Measurements from ENCODE around the gene CMTM2. TPM values are rescaled to one million over a fixed set of nuclear protein-coding genes. Genes with fewer than 3 reads are reported as not detected.
"Not testable (repeated sequence)": the region's sequence is repeated elsewhere in the genome, so short reads cannot be mapped to it uniquely, and the experiment has no call there.

The CMTM2 gene
- total RNA-seq, 1 donor from 2014 or later: 3.1 TPM

DNA sequence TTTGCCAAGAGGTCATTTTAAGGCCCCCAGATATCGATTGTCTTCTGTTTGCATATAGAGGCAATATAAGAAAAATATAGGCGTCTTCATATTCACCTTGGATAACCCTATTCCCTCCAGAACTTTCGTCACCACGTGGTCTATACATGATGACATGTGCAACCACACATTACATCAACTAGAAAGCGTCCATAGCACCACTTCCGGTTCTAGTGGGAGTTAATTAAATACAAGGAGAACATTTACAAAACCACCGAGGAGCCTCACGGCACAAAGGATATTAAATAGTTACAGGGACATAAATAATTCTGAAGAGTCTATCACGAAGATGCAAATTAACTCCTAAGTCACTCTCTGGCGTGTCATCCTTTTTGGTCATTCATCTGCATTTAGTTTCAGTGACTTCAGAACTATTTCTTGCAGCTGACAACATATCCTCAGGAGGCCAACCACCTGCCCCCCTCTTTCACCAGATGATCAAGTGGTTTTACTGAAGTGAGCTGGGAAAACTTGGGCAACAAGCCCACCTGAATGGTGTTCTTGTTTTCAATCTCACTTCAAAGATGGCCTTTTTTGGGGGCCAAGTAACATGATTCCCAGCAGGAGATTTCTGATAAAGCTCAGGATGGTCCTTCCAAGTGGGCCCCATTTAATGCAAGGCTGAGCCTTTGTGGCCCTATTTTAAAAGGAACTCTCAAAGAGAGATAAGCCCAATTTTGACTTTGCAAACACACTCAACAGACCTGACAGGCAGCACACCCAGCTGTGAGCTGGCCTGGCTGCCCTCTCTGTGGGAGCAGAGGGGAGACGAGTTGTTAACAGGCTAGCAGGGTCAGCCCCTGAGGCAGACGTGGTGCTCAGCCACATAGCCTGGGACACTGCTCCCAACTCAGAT, 40.5 kb downstream of the CMTM2 start:
- Histone ChIP-seq H3K27ac (no peak overlapping the region), H3K4me1 (no peaks in the 10 kb centered on the region), H3K27me3 (no peaks in the 10 kb centered on the region), H3K36me3 (peaks cover 9% of the 10 kb centered on the region), H3K4me3 (no peak overlapping the region), H3K9me3 (no peaks in the 10 kb centered on the region)
- TF ChIP-seq CTCF (IDR thresholded peaks at IDR 0.05): no peak
- DNase-seq (no peak), ATAC-seq (peak; percentile 23)
- intact Hi-C loops (cut with DNase I): no loop called here

DNA sequence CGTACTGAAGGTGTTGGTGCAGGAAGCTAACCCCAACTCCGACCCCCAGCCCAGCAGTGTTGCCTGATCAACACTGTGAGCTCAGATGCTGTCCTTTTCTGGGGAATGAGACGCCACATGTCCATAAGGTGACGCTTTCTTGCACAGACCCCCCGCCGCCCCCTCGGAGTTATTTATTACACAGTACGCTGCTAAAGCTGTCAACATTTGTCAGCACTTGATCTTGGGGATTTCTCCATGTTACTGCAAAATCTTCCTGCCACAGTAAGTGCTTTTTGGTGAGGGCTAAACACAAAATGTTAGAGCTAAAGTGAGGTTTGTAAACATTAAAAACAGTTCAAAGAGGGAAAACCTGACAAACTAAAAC, 41.1 kb downstream of the CMTM2 start:
- Histone ChIP-seq H3K9me3 (no peaks in the 10 kb centered on the region), H3K27me3 (no peaks in the 10 kb centered on the region), H3K4me3 (no peak overlapping the region), H3K27ac (no peak overlapping the region), H3K4me1 (no peaks in the 10 kb centered on the region), H3K36me3 (peaks cover 4% of the 10 kb centered on the region)
- DNase-seq (no peak), ATAC-seq (no peak)
- intact Hi-C loops (cut with DNase I): no loop called here
- no peak for TF ChIP-seq CTCF (IDR thresholded peaks at IDR 0.05)

DNA sequence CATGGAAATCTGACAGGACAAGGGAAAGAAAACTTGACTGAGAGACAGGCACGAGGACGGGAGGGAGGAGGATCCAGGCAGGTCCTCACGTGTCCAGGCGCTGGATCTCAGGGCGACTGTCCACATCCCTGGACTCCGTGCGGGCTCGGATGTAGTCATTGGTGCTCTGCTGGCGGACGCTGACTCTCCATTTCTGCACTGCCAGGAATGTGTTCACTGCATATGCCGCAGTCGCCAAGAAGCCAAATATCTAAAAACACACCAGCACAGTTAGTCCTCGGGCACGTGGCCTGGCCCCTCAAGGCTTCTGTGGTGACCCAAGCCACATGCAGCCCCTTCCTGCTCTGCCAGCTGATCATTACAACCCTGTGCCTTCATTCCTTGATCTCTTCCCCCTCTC, 42.7 kb downstream of the CMTM2 start:
- H3K9me3 ChIP-seq: no peaks in the 10 kb centered on the region
- intact Hi-C loops (cut with DNase I): no loop called here
- H3K27me3 ChIP-seq: no peaks in the 10 kb centered on the region
- no peak for TF ChIP-seq CTCF (IDR thresholded peaks at IDR 0.05)
- no peak for ATAC-seq
- no peaks in the 10 kb centered on the region for H3K4me1 ChIP-seq
- no peak for DNase-seq
- H3K4me3 ChIP-seq: no peak overlapping the region
- H3K36me3 ChIP-seq: peaks cover 4% of the 10 kb centered on the region
- H3K27ac ChIP-seq: no peak overlapping the region

DNA sequence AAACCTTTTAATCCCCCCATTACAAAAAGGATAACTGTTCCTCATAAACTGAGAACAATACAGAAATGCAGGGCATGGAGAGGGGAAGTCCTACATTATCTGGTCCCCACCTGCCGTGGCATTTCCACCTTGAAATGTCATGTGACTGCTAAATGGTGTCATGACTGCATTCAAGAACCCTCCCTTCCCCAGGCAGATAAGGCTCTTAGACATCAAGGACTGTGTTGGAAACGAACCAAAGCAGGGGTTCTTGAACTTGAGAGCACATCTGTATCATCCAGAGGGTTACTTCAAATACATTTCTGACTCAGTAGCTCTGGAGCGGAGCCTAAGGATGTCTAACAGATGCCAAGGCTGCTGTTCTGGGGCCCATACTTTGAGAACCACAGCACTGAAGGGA, 43.6 kb downstream of the CMTM2 start:
- no peaks in the 10 kb centered on the region for H3K27me3 ChIP-seq
- H3K4me3 ChIP-seq: no peak overlapping the region
- peaks cover 4% of the 10 kb centered on the region for H3K36me3 ChIP-seq
- DNase-seq (no peak), ATAC-seq (no peak)
- intact Hi-C loops (cut with DNase I): no loop called here
- no peak for TF ChIP-seq CTCF (IDR thresholded peaks at IDR 0.05)
- H3K4me1 ChIP-seq: no peaks in the 10 kb centered on the region
- H3K9me3 ChIP-seq: no peaks in the 10 kb centered on the region
- no peak overlapping the region for H3K27ac ChIP-seq

- DNase-seq (no peak), ATAC-seq (no peak)
- TF ChIP-seq CTCF (IDR thresholded peaks at IDR 0.05): no peak
- no peaks in the 10 kb centered on the region for H3K4me1 ChIP-seq
- no peaks in the 10 kb centered on the region for H3K9me3 ChIP-seq
- no peak overlapping the region for H3K27ac ChIP-seq
- H3K36me3 ChIP-seq: peaks cover 4% of the 10 kb centered on the region
- no peak overlapping the region for H3K4me3 ChIP-seq
- intact Hi-C loops (cut with DNase I): no loop called here
- H3K27me3 ChIP-seq: no peaks in the 10 kb centered on the region
These were observed 44.5 kb downstream of the CMTM2 start for GRCh38 chr16:66623755-66624154.

GRCh38 chr16:66627611-66628378, 48.5 kb downstream of the CMTM2 start:
- H3K9me3 ChIP-seq; intact Hi-C loops (cut with DNase I); H3K27me3 ChIP-seq; ATAC-seq; H3K4me1 ChIP-seq; H3K27ac ChIP-seq; DNase-seq; H3K4me3 ChIP-seq; H3K36me3 ChIP-seq: not testable (repeated sequence)
